ENCODE results near the gene COL4A1.

Gene COL4A1

GRCh38 chr13:110291286-110291685, 15.7 kb downstream of the COL4A1 start:
- no peak for DNase-seq

GRCh38 chr13:110290826-110291225, 16.1 kb downstream of the COL4A1 start:
- no peak for DNase-seq

GRCh38 chr13:110290153-110290552, 16.8 kb downstream of the COL4A1 start:
- no peak for DNase-seq

GRCh38 chr13:110289661-110290060, 17.3 kb downstream of the COL4A1 start:
- DNase-seq: no peak

- DNase-seq: no peak
These were observed 17.8 kb downstream of the COL4A1 start for GRCh38 chr13:110289174-110289573.

GRCh38 chr13:110286833-110287819, 19.8 kb downstream of the COL4A1 start:
- DNase-seq: no peak

- no peak for DNase-seq
These were observed 20.7 kb downstream of the COL4A1 start for GRCh38 chr13:110285991-110286832.

GRCh38 chr13:110284779-110285484, 22.0 kb downstream of the COL4A1 start:
- DNase-seq: no peak

- DNase-seq: no peak
These were observed 23.0 kb downstream of the COL4A1 start for GRCh38 chr13:110283736-110284517.

- no peak for DNase-seq
These were observed 24.6 kb downstream of the COL4A1 start for GRCh38 chr13:110282316-110282841.

- DNase-seq: no peak
These were observed 25.2 kb downstream of the COL4A1 start for GRCh38 chr13:110281736-110282135.

- DNase-seq: no peak
These were observed 25.8 kb downstream of the COL4A1 start for GRCh38 chr13:110280985-110281688.

- DNase-seq: no peak
These were observed 26.6 kb downstream of the COL4A1 start for GRCh38 chr13:110280231-110280813.

- no peak for DNase-seq
These were observed 27.3 kb downstream of the COL4A1 start for GRCh38 chr13:110279684-110280083.

GRCh38 chr13:110278859-110279258, 28.1 kb downstream of the COL4A1 start:
- DNase-seq: no peak

GRCh38 chr13:110277357-110277975, 29.5 kb downstream of the COL4A1 start:
- DNase-seq: no peak

GRCh38 chr13:110276553-110276950, 30.4 kb downstream of the COL4A1 start:
- DNase-seq: no peak

GRCh38 chr13:110275931-110276552, 30.9 kb downstream of the COL4A1 start:
- no peak for DNase-seq

GRCh38 chr13:110274687-110275086, 32.3 kb downstream of the COL4A1 start:
- no peak for DNase-seq

- DNase-seq: no peak
These were observed 33.7 kb downstream of the COL4A1 start for GRCh38 chr13:110273254-110273653.

Data from KG1 (cell line).